GM19463 (cell line): ENCODE results near the gene CCDC88C.
"Not testable (repeated sequence)": the region's sequence is repeated elsewhere in the genome, so short reads cannot be mapped to it uniquely, and the experiment has no call there.

Source experiments
- ATAC-seq: cut with Tn5 transposase; IDR thresholded peaks from one replicate; pipeline ENCODE4 v1.9.1; 2021; ENCODE audit warnings: mild to moderate bottlenecking, moderate library complexity; ENCODE audit not compliant: unreplicated experiment

CCDC88C gene, protein sequence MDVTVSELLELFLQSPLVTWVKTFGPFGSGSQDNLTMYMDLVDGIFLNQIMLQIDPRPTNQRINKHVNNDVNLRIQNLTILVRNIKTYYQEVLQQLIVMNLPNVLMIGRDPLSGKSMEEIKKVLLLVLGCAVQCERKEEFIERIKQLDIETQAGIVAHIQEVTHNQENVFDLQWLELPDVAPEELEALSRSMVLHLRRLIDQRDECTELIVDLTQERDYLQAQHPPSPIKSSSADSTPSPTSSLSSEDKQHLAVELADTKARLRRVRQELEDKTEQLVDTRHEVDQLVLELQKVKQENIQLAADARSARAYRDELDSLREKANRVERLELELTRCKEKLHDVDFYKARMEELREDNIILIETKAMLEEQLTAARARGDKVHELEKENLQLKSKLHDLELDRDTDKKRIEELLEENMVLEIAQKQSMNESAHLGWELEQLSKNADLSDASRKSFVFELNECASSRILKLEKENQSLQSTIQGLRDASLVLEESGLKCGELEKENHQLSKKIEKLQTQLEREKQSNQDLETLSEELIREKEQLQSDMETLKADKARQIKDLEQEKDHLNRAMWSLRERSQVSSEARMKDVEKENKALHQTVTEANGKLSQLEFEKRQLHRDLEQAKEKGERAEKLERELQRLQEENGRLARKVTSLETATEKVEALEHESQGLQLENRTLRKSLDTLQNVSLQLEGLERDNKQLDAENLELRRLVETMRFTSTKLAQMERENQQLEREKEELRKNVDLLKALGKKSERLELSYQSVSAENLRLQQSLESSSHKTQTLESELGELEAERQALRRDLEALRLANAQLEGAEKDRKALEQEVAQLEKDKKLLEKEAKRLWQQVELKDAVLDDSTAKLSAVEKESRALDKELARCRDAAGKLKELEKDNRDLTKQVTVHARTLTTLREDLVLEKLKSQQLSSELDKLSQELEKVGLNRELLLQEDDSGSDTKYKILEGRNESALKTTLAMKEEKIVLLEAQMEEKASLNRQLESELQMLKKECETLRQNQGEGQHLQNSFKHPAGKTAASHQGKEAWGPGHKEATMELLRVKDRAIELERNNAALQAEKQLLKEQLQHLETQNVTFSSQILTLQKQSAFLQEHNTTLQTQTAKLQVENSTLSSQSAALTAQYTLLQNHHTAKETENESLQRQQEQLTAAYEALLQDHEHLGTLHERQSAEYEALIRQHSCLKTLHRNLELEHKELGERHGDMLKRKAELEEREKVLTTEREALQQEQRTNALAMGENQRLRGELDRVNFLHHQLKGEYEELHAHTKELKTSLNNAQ (N-terminal part only)

DNA sequence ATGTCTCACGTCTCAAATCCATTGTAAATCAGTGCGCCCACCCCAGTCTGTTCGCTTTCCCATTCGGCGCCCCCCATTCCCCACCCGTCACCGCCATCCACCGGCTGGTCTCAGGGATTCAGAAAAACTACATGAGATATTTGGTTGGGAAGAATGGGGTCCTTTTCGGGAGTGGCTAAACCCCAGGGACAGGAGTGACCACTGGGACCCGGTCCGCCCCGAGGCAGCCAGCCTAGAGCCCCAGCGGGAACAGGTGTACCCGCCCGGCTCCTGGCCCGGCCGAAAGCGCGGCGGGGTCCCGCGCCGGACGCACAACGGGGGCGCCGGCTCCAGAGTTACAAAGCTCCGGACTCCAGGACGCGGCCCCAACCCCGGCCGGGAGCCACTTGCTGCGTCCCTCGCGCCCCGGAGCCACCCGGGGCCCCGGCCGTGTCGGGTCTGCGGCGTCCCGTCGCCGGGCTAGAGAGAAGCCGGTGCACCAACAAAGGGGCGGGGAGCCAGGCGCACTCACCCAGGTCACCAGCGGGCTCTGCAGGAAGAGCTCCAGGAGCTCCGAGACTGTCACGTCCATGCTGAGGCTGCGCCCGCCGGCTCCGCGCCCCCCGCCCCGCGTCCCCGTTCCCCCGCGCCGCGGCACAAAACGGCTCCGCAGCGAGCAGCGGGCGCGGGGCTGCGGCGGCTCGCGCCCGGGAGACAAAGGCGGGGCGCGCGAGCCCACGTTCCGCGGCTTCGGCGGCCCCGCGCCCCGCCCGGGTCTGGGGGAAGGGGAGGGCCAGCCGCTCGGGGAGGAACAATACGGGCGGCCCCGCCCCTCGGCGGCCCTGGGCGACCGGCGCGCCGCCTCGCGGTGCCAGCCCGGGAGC is at the start of gene CCDC88C:
Gene CCDC88C, minus strand, starts transcription at position 701 of the 863 bp plus-strand sequence. Its CDS starts 130 bp downstream, at position 571.
- peak; percentile 57 for ATAC-seq

DNA sequence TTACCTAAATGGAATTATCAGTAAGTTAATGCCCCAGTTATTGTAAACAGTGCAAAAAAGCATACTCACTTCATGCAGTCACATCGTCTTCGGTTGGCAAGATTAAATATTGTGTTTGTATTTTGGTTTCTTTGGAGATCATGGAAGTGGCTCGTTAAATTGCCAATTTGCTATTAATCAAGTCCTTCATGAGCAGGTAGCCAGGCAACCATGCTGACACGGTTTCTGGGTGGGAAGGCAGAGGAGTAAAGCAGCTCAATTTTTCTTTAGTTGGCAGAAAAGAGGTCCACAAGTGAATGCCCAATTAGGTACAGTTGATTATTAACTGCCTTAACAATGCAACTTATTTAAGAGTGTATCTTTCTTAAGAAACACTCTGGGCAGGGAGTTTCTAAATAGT is 48.6 kb upstream of the CCDC88C start:
- ATAC-seq, result no peak

- ATAC-seq, result no peak
Measured at GRCh38 chr14:91464615-91465205, 47.1 kb upstream of the CCDC88C start.

- no peak for ATAC-seq
Measured at GRCh38 chr14:91458612-91459011, 41.0 kb upstream of the CCDC88C start.

DNA sequence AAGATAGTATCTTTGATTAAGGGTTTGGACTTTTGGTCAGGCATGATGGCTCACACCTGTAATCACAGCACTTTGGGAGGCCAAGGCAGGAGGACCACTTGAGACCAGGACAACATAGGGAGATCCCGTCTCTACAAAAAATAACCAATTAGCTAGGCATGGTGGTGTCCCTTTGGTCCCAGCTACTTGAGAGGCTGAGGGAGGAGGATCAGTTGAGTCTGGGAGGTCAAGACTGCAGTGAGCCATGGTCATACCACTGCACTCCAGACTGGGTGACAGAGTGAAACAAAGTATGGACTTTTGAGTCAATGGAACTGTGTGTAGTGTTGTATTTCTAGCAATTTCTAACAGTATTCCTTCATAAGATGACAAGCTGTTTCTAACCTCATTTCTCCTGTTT is 38.7 kb upstream of the CCDC88C start:
- no peak for ATAC-seq

GRCh38 chr14:91454580-91454979 is 37.0 kb upstream of the CCDC88C start:
- no peak for ATAC-seq

GRCh38 chr14:91454155-91454554 is 36.5 kb upstream of the CCDC88C start:
- ATAC-seq, result no peak

GRCh38 chr14:91453744-91454143 is 36.1 kb upstream of the CCDC88C start:
- ATAC-seq, result no peak

DNA sequence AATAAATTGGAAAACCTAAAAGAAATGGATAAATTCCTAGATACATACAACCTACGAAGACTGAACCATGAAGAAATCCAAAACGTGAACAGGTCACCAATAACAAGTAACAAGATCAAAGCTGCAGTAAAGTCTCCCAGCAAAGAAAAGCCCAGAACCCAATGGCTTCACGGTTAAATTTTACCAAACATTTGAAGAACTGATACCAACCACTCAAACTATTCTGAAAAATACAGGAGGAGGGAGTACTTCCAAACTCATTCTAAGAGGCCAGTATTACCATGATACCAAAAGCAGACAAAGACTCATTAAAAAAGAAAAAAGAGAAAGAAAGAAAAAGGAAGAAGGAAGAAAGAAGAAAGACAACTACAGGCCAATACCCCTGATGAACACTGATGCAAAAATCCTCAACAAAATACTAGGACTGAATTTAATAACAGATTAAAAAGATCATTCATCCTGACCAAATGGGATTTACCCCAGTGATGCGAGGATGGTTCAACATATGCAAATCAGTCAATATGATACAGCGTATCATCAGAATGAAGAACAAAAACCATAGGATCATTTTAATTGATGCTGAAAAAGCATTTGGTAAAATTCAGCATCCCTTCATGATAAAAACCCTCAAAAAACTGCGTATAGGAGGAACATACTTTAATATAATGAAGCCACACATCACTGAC is 26.9 kb upstream of the CCDC88C start:
- ATAC-seq, result peak; percentile 56

DNA sequence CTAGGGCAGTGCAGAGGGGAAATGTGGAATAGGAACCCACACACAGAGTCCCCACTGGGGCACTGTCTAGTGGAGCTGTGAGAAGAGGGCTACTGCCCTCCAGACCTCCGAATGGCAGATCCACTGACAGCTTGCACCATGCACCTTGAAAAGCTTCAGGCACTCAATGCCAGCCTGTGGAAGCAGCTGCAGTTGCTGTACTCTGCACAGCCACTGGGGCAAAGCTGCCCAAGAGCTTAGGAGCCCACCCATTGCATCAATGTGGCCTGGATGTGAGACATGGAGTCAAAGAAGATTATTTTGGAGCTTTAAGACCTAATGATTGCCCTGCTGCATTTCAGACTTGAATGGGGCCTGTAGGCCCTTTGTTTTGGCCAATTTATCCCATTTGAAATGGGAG is 21.7 kb upstream of the CCDC88C start:
- ATAC-seq, result no peak

DNA sequence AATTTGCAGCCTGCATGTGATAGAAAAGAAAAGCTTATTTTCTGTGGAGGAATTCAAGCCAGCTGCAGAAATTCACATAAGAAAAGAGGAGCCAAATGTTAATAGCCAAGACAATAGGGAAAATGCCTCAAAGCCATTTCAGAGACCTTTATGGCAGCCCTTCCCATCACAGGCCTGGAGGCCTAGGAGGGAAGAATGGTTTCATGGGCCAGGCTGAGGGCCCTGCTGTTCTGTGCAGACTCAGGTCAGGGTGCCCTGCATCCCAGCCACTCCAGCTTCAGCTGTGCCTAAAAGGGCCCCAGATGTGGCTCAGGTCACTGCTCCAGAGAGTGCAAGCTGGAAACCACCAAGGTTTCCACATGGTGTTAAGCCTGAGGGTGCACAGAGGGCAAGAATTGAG is 21.2 kb upstream of the CCDC88C start:
- no peak for ATAC-seq

- not testable (repeated sequence) for ATAC-seq
Measured at GRCh38 chr14:91436266-91436665, 18.6 kb upstream of the CCDC88C start.

- no peak for ATAC-seq
Measured at GRCh38 chr14:91429385-91429784, 11.8 kb upstream of the CCDC88C start.

- not testable (repeated sequence) for ATAC-seq
Measured at GRCh38 chr14:91428931-91429330, 11.3 kb upstream of the CCDC88C start.

DNA sequence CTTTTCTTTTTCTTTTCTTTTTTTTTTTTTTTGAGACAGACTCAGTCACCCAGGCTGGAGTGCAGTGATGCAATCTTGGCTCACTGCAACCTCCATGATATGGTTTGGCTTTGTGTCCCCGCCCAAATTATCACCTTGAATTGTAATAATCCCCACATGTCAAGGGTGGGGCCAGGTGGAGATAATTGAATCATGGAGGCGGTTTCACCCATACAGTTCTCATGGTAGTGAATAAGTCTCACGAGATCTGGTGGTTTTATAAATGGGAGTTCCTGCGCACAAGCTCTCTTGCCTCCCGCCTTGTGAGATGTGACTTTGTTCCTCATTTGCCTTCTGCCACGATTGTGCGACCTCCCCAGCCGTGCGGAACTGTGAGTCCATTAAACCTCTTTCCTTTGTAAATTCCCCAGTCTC is 7.9 kb upstream of the CCDC88C start:
- not testable (repeated sequence) for ATAC-seq

GRCh38 chr14:91424813-91425530 is 7.4 kb upstream of the CCDC88C start:
- no peak for ATAC-seq

GRCh38 chr14:91420686-91421085 is 3.1 kb upstream of the CCDC88C start:
- ATAC-seq, result no peak

DNA sequence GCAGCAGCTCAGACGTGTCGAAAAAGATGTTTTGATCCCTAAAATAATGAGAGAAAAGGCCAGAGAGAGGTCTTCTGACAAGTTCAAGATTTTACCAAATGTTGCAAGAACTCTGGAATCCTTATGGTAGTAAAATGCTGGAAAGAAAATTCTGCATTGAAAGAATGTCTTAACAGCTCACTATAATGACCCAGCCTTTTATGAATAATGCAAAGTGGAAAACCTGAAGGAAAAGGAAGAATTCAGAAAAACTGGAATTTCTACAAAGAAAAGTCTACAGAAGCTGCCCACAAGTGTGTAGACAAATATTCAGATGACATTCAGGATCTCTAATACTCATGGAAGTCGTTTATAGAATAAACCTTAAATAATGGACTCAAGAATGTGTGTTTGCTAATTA is 1.8 kb upstream of the CCDC88C start:
- no peak for ATAC-seq

DNA sequence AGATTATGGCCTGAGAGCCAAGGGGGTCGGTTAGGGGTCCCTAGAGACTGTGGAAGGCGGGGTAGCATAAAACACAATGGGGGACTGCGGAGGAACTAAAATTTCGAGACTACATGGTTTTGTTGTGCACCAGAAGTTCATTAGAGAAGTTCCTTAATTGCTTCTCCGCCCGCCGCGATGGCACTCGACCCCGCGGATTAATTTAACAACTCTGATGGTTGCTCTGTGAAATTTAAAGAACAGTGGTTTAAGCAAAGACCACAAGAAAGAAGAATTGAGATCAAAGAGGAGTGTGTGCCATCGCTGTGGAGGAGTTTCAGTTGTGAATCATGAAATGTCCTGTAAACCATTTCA is 1.4 kb upstream of the CCDC88C start:
- no peak for ATAC-seq
